Natural killer cell (primary cell): ENCODE data around the gene PGGHG. TPM values are rescaled to one million over a fixed set of nuclear protein-coding genes. Genes with fewer than 3 reads are reported as not detected.
A peak's percentile ranks its signal among the peaks of the same experiment; 100 is the strongest.

Experiments
- ATAC-seq, 3 donors: fragments of 150-1000 bp in 2 of 3; fragments of 200-7000 bp in 1 of 3; cut with Tn5 transposase; 1 replicate in 1 of 3; 2 replicates in 2 of 3; pipeline ENCODE4 v1.10.0; 2021; ENCODE audit warnings: mild to moderate bottlenecking in 2 of 3, moderate library complexity in 2 of 3
- DNase-seq, 2 donors: peaks; one replicate each; pipeline versions ENCODE4 v3.0.0 to v3.0.0-alpha.2; 2013 to 2021; ENCODE audit warnings: mixed read lengths in 1 of 2
- H3K27ac ChIP-seq: one replicate; pipeline ENCODE4 v1.5.1; 2013; ENCODE audit warnings: mild to moderate bottlenecking, low read length
- H3K27me3 ChIP-seq: one replicate; pipeline ENCODE4 v1.6.1; 2013; ENCODE audit warnings: low read length; ENCODE audit not compliant: control insufficient read depth, insufficient read depth
- H3K36me3 ChIP-seq: one replicate; pipeline ENCODE4 v1.6.1; 2013; ENCODE audit warnings: low read length; ENCODE audit not compliant: control insufficient read depth, insufficient read depth
- H3K4me1 ChIP-seq: one replicate; pipeline ENCODE4 v1.6.1; 2013; ENCODE audit warnings: low read length; ENCODE audit not compliant: control insufficient read depth, insufficient read depth
- H3K4me3 ChIP-seq: one replicate; pipeline ENCODE4 v1.5.1; 2013; ENCODE audit warnings: low read length
- H3K9me3 ChIP-seq: one replicate; pipeline ENCODE4 v1.6.1; 2013; ENCODE audit warnings: low read length; ENCODE audit not compliant: control insufficient read depth, insufficient read depth
- H3K27ac Mint-ChIP-seq, 2 donors: one replicate each; pipeline ENCODE4 v1.8.0; 2022; ENCODE audit warnings: mild to moderate bottlenecking in 2 of 2, mixed read lengths in 2 of 2, moderate library complexity in 1 of 2
- H3K27me3 Mint-ChIP-seq, 2 donors: one replicate each; pipeline ENCODE4 v1.8.0; 2022; ENCODE audit warnings: low read depth in 2 of 2, mixed read lengths in 2 of 2
- H3K36me3 Mint-ChIP-seq: one replicate; pipeline ENCODE4 v1.8.0; 2022; ENCODE audit warnings: mixed read lengths
- H3K4me1 Mint-ChIP-seq, 2 donors: one replicate each; pipeline ENCODE4 v1.8.0; 2022; ENCODE audit warnings: mixed read lengths in 2 of 2
- H3K4me3 Mint-ChIP-seq: one replicate; pipeline ENCODE4 v1.8.0; 2022; ENCODE audit warnings: mild to moderate bottlenecking, moderate library complexity, mixed read lengths
- H3K9me3 Mint-ChIP-seq, 2 donors: one replicate each; pipeline ENCODE4 v1.8.0; 2022; ENCODE audit warnings: mixed read lengths in 2 of 2
- WGBS: methylation state at CpG from one replicate; pipeline ENCODE4 v1.1.7; 2013; ENCODE audit warnings: missing lambda C conversion rate; ENCODE audit not compliant: insufficient coverage; 5-methylcytosine and 5-hydroxymethylcytosine counted together
- intact Hi-C: fragments of 100-400 bp; cut with micrococcal nuclease; formaldehyde crosslinking; loops from one replicate; pipeline ENCODE4 v1.14.2; 2022
- total RNA-seq, 4 donors: library from RNA; stranded (reverse); fragments of 120-200 nt in 1 of 4; gene quantifications; one replicate each; pipeline versions ENCODE4 v1.2.3 to v1.2.4, GENCODE V29; 2013 to 2022
- TF ChIP-seq, protein P1 (sequence below): fragments of 200-600 bp; IDR thresholded peaks from one replicate; pipeline ENCODE4 v1.8.0; 2022; ENCODE audit warnings: antibody characterized with exemption

PGGHG gene
- total RNA-seq, 3 donors from 2014 or later (not counting 1 experiment from before 2014, with no cell fraction given) = 130 to 237 (median 153) TPM

DNA sequence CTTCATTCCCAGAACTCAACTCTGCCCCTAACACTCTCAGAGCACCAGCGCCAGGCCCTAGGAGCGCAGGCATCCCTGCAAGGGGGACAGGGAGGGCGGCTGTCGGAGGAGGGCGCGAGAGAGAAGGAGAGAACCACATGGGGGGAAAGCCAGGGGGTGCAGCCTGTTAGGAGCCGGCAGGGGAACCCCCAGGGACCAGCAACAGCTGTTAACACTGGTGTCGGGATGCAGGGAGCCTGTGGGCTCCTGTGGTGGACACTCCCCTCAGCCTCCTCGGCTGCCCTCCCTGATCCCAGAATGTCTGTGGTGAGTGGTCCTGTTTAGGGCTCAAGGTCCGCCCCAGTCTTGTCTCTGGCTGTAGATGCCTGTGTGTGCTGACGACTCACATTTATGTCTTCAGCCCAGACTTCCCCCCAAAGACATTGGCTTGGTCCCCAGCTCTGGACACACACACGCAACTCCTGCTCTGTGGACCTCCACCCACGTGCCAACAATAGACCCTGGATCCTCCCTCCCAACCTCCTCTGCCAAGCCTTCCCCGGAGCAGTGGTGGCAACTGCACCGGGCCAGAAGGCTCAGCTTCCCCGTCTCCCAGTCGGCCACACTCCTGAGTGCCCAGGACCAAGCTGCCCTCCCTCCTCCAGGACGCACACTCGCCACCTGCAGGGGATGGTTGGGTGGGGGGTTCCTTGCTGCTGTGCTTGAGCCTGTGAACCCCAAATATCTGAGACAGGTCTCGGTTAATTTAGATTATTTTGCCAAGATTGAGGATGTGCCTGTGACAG, 11.2 kb downstream of the PGGHG start:
- TF ChIP-seq, protein P1, sequence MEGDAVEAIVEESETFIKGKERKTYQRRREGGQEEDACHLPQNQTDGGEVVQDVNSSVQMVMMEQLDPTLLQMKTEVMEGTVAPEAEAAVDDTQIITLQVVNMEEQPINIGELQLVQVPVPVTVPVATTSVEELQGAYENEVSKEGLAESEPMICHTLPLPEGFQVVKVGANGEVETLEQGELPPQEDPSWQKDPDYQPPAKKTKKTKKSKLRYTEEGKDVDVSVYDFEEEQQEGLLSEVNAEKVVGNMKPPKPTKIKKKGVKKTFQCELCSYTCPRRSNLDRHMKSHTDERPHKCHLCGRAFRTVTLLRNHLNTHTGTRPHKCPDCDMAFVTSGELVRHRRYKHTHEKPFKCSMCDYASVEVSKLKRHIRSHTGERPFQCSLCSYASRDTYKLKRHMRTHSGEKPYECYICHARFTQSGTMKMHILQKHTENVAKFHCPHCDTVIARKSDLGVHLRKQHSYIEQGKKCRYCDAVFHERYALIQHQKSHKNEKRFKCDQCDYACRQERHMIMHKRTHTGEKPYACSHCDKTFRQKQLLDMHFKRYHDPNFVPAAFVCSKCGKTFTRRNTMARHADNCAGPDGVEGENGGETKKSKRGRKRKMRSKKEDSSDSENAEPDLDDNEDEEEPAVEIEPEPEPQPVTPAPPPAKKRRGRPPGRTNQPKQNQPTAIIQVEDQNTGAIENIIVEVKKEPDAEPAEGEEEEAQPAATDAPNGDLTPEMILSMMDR = no peak
- DNase-seq = peak in 1 of 2 donors; percentile 55
- H3K9me3 ChIP-seq = no peaks in the 10 kb centered on the region
- ATAC-seq = no peak
- Mint-ChIP-seq H3K4me1 (peaks cover 22 to 23% of the 10 kb centered on the region in 2 donors), H3K9me3 (no peaks in the 10 kb centered on the region), H3K36me3 (no peaks in the 10 kb centered on the region), H3K4me3 (no peak overlapping the region), H3K27ac (no peak overlapping the region), H3K27me3 (no peaks in the 10 kb centered on the region)
- 54% methylated on average over 20 of the region's 20 CpGs for WGBS
- H3K36me3 ChIP-seq = peaks cover 6% of the 10 kb centered on the region
- H3K4me1 ChIP-seq = peaks cover 56% of the 10 kb centered on the region
- H3K27ac ChIP-seq = no peak overlapping the region
- no peaks in the 10 kb centered on the region for H3K27me3 ChIP-seq
- H3K4me3 ChIP-seq = no peak overlapping the region
- intact Hi-C loops = no loop called here

- Histone ChIP-seq H3K27me3 (no peaks in the 10 kb centered on the region), H3K4me1 (peaks cover 55% of the 10 kb centered on the region), H3K4me3 (no peak overlapping the region), H3K9me3 (no peaks in the 10 kb centered on the region), H3K27ac (no peak overlapping the region), H3K36me3 (no peaks in the 10 kb centered on the region)
- WGBS = 62% methylated on average over 12 of the region's 12 CpGs
- no peak overlapping the region for H3K27ac Mint-ChIP-seq
- no peaks in the 10 kb centered on the region for H3K27me3 Mint-ChIP-seq
- no peak for ATAC-seq
- no peaks in the 10 kb centered on the region for H3K9me3 Mint-ChIP-seq
- TF ChIP-seq, protein P1 = no peak
- H3K36me3 Mint-ChIP-seq = no peaks in the 10 kb centered on the region
- peaks cover 34 to 36% of the 10 kb centered on the region in 2 donors for H3K4me1 Mint-ChIP-seq
- intact Hi-C loops = no loop called here
- H3K4me3 Mint-ChIP-seq = no peak overlapping the region
- DNase-seq = no peak
These were observed 14.4 kb downstream of the PGGHG start for GRCh38 chr11:303363-303762.

DNA sequence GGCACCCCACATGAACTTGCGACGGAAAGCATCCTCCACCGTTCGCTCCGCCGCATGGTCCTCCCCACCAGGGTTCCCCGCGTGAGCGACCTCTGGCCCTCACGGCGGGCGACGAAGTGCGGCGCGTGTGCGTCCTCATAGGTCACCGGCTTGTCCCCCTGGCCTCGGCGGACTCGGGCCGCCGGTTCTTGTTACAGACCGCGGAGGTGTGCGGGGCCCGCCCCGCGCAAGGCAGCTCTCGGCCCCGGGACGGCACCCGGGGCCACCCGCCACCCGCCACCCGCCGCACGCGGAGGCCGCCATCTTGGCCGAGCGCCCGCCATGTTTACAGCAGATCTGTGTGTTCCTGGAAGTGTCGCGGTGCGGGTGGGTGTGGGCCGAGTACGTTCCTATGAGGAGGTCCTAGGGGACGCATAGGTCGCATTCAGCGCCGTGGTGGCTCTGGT, 15.2 kb downstream of the PGGHG start:
- Mint-ChIP-seq H3K27ac (no peak overlapping the region), H3K4me1 (peaks cover 42 to 43% of the 10 kb centered on the region in 2 donors), H3K27me3 (no peaks in the 10 kb centered on the region), H3K9me3 (no peaks in the 10 kb centered on the region), H3K4me3 (no peak overlapping the region), H3K36me3 (no peaks in the 10 kb centered on the region)
- DNase-seq = no peak
- H3K36me3 ChIP-seq = no peaks in the 10 kb centered on the region
- TF ChIP-seq, protein P1 = no peak
- H3K27ac ChIP-seq = no peak overlapping the region
- 86% methylated on average over 52 of the region's 52 CpGs for WGBS
- H3K4me3 ChIP-seq = no peak overlapping the region
- ATAC-seq = no peak
- no peaks in the 10 kb centered on the region for H3K9me3 ChIP-seq
- no peaks in the 10 kb centered on the region for H3K27me3 ChIP-seq
- intact Hi-C loops = no loop called here
- peaks cover 50% of the 10 kb centered on the region for H3K4me1 ChIP-seq
